SJSA1 (cell line): ENCODE results near the gene FOXI1. TPM values are rescaled to one million over a fixed set of nuclear protein-coding genes. Genes with fewer than 3 reads are reported as not detected.

ENCODE experiments used
- DNase-seq, 2 experiments: peaks; one replicate each; pipeline ENCODE4 v3.0.0-alpha.2; 2015 to 2020; ENCODE audit warnings: low spot score in 2 of 2, low read depth in 1 of 2
- H3K27ac ChIP-seq: fragments of 250-450 bp; sonication (Bioruptor Pico); 2 replicates; pipeline ENCODE4 v1.5.1; 2020; ENCODE audit warnings: mild to moderate bottlenecking, moderate library complexity
- H3K27me3 ChIP-seq: fragments of 250-450 bp; sonication (Bioruptor Pico); replicated peaks from 2 replicates; pipeline ENCODE4 v1.5.1; 2020; ENCODE audit warnings: mild to moderate bottlenecking, moderate library complexity
- H3K36me3 ChIP-seq: fragments of 250-450 bp; sonication (Bioruptor Pico); 2 replicates; pipeline ENCODE4 v1.5.1; 2020; ENCODE audit warnings: mild to moderate bottlenecking
- H3K4me1 ChIP-seq: fragments of 250-450 bp; sonication (Bioruptor Pico); replicated peaks from 2 replicates; pipeline ENCODE4 v1.6.1; 2021; ENCODE audit warnings: mild to moderate bottlenecking
- H3K4me3 ChIP-seq: fragments of 250-450 bp; sonication (Bioruptor Pico); 2 replicates; pipeline ENCODE4 v1.5.1; 2020; ENCODE audit warnings: mild to moderate bottlenecking
- H3K9me3 ChIP-seq: fragments of 250-450 bp; sonication (Bioruptor Pico); replicated peaks from 2 replicates; pipeline ENCODE4 v1.5.1; 2020; ENCODE audit warnings: mild to moderate bottlenecking
- total RNA-seq: library from RNA; depleted of rRNA; stranded (reverse); fragments of >200 nt; shearing (Covaris generic); gene quantifications from 2 replicates; pipeline ENCODE4 v1.2.3, GENCODE V29; 2014

Gene FOXI1
- total RNA-seq, 1 experiment from 2014 or later = not detected

DNA sequence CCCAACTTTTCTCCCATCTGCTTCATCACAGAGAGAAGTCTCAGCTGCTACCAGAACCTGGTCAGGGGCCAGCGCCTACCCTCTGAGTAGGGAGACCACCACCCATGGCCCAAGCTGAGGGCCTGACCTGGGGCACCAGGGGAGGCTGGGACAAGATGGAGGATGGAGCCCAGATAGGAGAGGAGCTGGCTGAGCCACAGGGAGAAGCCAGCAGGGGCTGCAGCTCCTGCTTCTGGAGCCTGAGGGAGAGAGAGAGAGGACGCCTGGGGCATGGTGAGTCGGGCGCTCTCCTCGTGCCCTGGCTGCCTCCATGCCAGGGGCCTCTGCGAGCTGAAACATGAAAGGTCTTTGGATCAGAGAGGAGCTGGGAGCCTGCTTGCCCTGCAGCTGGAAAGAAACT lies 1.4 kb upstream of the FOXI1 start:
- Histone ChIP-seq H3K9me3 (no peaks in the 10 kb centered on the region), H3K27me3 (peaks cover 3% of the 10 kb centered on the region; the same call in 1 of the 2 replicates), H3K4me3 (no peak overlapping the region), H3K36me3 (no peaks in the 10 kb centered on the region), H3K4me1 (no peaks in the 10 kb centered on the region), H3K27ac (no peak overlapping the region)
- no peak for DNase-seq

DNA sequence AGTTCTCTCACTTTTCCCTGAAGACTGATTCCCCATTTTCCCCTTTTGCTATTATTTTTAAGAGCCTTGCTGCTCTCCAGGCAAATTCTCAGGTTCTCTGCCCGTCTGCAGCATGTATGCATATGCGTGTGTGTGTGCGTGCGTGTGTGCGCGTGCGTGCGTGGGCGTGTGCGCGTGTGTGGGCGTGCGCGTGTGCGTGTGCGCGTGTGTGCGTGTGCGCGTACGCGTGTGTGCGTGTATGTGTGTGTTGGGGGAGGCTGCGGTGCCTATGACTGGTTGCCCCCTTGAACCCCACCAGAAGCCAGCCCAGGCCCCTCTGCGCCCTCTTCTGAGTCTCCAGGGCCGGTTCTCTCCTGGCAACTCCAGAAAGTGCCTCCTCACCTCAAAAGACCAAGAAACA lies 987 bp upstream of the FOXI1 start:
- DNase-seq = peak in 1 of 2 experiments; percentile 34
- Histone ChIP-seq H3K27me3 (peaks cover 3% of the 10 kb centered on the region; the same call in 1 of the 2 replicates), H3K27ac (no peak overlapping the region)

DNA sequence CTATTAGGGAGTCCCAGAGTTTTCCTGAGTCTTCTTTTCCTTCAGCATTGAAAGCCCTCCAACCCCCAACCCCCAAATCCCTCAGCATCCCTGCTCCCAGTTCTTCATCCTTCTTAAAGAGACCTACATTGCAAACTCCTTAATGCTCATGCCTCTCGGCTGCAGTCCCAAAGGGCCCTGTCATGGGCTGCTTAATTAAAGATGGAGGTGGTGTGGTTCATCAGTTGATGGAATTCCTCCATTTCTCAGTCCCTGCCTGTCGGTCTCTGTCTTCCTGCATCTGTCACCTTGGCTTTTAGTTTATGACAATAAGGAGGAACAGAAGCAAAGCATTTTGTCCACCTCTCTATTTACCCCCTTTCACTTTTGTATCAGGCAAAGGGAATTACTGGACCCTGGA lies 2.0 kb downstream of the FOXI1 start:
- H3K27ac ChIP-seq = no peak overlapping the region
- H3K4me3 ChIP-seq = no peak overlapping the region
- DNase-seq = no peak
- H3K4me1 ChIP-seq = no peaks in the 10 kb centered on the region
- H3K27me3 ChIP-seq = peaks cover 3% of the 10 kb centered on the region; the same call in 1 of the 2 replicates
- H3K36me3 ChIP-seq = no peaks in the 10 kb centered on the region
- H3K9me3 ChIP-seq = no peaks in the 10 kb centered on the region

More for the DNA sequence above, 987 bp upstream of the FOXI1 start:
- Histone ChIP-seq H3K4me1 (no peaks in the 10 kb centered on the region), H3K36me3 (no peaks in the 10 kb centered on the region), H3K9me3 (no peaks in the 10 kb centered on the region), H3K4me3 (no peak overlapping the region)

DNA sequence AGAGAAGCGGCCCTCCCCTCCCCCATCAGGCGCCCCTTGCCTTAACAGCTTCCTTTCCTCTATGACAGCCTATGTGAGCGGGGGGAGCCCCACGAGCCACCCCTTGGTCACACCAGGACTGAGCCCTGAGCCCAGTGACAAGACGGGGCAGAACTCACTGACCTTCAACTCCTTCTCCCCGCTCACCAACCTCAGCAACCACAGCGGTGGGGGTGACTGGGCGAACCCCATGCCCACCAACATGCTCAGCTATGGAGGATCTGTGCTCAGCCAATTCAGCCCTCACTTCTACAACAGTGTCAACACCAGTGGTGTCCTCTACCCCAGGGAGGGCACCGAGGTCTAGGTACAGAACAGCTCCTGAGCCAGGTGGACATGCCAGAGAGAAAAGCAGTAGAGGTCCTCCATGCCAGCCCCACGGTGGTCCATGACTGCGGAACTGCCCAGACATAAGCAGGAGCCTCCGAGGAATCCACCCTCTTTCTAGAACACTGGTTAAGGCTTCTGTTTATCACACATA lies 2.6 kb downstream of the FOXI1 start:
- Histone ChIP-seq H3K27me3 (peaks cover 3% of the 10 kb centered on the region; the same call in 1 of the 2 replicates), H3K27ac (no peak overlapping the region), H3K9me3 (no peaks in the 10 kb centered on the region), H3K36me3 (no peaks in the 10 kb centered on the region), H3K4me3 (no peak overlapping the region), H3K4me1 (no peaks in the 10 kb centered on the region)
- peak in 1 of 2 experiments; percentile 44 for DNase-seq

DNA sequence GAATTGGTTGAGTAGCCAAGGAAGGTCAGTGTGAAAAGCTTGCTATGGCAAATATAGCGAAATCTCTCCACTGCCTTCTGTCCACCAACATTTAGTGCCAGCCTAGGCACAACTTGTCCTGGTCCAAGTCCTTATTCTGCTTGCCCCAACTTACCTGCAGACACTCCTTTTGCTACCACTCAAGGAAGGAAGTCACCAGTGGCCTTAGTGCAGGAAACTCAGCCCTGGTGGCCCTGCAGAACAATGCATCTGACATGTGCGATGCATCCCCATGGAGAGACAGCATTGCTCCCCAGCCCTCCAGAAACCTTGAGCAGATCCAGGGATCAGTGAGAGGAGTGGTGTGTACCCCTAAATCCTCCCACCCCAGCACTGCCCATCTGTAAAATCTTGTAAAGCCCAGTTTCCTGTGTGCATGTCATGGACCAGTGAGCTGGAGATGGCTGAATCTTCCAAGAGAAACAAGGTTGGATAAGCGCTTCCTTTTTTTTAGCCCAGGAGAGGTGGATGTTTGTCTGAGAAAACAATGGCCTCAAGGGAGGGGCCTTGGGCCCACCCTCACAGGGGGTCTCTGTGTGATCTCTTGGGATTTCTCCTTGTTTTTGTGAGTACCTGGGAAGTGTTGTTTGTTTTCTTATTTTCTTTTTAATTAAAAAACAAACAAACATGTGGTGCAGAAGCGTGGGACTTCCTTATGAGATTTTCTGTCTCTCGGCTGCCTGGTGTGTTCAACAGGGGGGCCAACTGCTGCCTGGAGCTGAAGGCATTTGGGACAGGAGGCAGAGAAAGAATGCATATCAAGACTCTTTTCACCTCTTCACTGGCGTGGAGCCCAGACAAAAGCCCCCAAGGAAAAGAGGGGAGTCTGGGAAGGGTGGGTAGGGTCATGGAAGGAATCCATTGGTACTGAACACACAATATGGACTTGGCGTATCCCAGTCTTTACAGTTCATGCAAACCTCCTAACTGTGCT lies 3.6 kb downstream of the FOXI1 start:
- Histone ChIP-seq H3K4me3 (no peak overlapping the region), H3K36me3 (no peaks in the 10 kb centered on the region), H3K27me3 (peaks cover 3% of the 10 kb centered on the region; the same call in 1 of the 2 replicates), H3K4me1 (no peaks in the 10 kb centered on the region), H3K27ac (no peak overlapping the region), H3K9me3 (no peaks in the 10 kb centered on the region)
- DNase-seq = peak in 1 of 2 experiments; percentile 35

DNA sequence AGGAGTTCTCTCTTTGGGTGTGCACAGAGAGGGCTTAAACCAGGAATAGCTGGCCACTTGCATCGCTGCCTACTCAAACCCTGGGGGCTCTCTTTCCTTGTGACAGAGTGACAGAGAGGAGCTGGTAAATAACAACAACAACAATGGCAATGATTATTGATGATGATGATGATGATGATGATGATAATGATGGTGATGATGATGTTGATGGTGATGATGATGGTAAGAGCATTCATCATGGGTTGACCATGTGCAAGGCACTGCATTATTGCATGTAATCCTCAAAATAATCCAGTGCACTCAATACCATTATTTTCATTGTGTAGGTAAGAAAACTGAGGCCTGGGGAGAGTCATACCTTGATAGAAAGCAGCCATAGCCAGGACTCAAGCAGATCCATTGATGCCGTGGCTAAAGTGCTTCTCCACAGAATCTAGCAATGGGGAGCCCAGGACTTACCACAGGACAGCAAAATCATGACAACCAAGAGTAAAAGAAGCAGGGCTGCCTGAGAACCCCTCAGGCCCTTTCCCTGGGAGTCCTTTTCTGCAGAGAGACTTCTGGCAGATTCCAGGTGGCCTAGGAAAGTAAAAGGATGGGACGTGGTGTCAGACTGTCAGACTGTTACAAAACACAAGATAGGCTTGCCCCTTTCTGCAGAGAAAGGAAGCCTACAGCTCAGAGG lies 4.8 kb downstream of the FOXI1 start:
- Histone ChIP-seq H3K27ac (no peak overlapping the region), H3K9me3 (0 out of 2 replicates have a peak, but pooled peaks cover 2% of the 10 kb centered on the region), H3K4me1 (no peaks in the 10 kb centered on the region), H3K4me3 (no peak overlapping the region), H3K36me3 (no peaks in the 10 kb centered on the region), H3K27me3 (peaks cover 7% of the 10 kb centered on the region; the same call in 1 of the 2 replicates)
- DNase-seq = peak in 1 of 2 experiments; percentile 18

DNA sequence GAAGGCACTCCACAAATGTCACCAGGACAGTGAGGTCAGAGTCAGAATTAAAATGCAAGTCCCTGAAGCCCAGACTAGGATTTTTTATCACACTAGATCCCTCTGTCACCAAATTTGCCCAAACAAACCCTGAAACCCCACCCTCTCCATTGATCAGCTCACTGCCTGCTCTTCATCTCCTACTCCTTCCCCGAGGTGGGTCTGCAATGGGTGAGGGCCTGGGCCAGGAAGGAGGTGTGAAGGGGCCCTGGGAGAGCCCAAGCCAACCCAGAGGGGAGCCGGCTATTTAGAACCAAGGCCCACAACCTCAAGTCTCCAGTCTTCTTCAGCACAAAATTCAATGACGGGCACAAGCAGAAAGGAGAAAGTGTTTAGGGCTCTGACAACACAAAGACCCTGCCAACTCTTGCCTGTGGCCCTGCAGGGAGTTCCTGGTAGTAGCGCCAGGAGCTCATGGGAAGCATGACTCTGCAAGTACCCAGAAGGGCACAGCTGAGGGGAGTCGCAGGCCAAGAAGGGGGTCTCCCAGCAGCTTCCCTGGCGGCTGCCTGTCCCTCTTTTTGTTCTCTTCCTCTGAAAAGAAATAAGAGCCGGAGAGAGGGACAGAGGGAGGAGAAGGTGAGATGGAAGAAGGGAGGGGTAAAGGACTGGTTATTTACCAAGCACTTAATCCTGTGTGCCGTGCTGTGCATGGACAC lies 5.5 kb downstream of the FOXI1 start:
- Histone ChIP-seq H3K4me3 (no peak overlapping the region), H3K27me3 (peaks cover 8% of the 10 kb centered on the region; the same call in 1 of the 2 replicates), H3K27ac (no peak overlapping the region), H3K36me3 (no peaks in the 10 kb centered on the region), H3K9me3 (0 out of 2 replicates have a peak, but pooled peaks cover 2% of the 10 kb centered on the region), H3K4me1 (no peaks in the 10 kb centered on the region)
- peak in 1 of 2 experiments; percentile 37 for DNase-seq

DNA sequence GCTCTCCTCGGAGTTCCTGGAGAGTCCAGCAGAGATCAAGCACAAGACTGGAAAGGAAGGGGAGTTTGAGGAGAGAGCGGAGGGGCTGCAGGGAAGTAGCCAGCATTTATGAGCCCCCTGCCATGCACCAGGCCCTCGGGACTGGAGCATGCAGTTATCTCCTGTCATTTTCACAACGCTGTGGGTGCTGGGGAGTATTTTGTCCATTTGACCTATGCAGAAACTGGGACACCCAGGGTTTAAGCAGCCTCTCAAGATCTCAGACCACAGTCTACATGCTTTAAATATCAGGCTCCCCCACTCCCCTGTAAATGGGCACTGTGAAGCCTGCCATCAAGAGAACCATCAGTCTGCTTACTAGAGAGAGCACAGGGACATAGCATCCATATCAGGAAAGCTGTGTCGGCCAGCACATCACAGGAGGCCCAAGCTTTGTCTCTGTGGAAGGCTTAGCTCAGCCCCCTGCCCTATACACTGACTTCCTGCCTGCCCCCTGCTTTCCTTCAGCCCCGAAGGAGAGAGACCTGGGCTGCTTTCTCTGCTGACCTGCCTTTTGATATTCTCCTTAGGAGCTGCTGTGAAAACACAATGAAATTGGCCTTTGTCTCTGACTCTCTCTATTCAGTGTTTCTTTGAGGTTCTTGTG lies 7.3 kb downstream of the FOXI1 start:
- H3K27ac ChIP-seq = no peak overlapping the region
- peaks cover 8% of the 10 kb centered on the region; the same call in 1 of the 2 replicates for H3K27me3 ChIP-seq
- peak in 1 of 2 experiments; percentile 31 for DNase-seq
- no peak overlapping the region for H3K4me3 ChIP-seq
- no peaks in the 10 kb centered on the region for H3K36me3 ChIP-seq
- 0 out of 2 replicates have a peak, but pooled peaks cover 2% of the 10 kb centered on the region for H3K9me3 ChIP-seq
- no peaks in the 10 kb centered on the region for H3K4me1 ChIP-seq

DNA sequence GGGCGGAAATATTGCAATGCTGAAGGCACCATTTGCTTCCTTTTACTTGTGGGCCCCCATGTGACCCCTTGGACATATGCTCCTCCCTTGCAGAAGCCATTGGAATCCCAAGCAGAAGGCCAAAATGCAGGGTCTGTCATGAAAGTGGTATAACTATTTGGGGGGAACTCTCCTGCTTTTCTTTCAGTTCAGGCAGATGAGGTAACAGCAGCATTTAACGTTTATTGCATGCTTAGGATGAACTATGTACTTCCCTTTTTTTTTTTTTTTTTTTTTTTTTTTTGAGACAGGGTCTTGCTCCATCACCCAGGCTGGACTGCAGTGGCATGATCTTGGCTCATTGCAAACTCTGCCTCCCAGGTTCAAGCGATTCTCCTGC lies 7.8 kb downstream of the FOXI1 start:
- DNase-seq = peak in 1 of 2 experiments; percentile 8
- Histone ChIP-seq H3K36me3 (no peaks in the 10 kb centered on the region), H3K27ac (no peak overlapping the region), H3K4me3 (no peak overlapping the region), H3K9me3 (0 out of 2 replicates have a peak, but pooled peaks cover 2% of the 10 kb centered on the region), H3K27me3 (peaks cover 8% of the 10 kb centered on the region; the same call in 1 of the 2 replicates), H3K4me1 (no peaks in the 10 kb centered on the region)

DNA sequence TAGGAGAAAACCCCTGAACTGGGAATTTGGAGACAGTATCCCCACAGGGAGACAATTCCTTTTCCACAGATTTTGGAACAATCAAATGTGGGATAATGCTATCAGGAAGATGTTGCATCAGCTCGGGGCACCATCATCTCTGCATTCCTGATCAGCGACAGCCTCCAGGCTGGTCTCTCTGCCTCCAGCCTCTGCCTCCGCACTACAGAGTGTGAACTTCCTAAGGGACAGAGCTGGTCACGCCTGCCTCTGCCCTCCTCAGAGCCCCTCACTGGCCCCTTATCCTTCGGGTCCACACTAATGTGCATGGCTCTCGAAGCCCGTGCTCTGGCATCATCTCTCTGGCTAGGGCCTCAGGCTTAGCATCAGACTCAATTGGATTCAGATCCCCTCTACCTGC lies 8.6 kb downstream of the FOXI1 start:
- Histone ChIP-seq H3K36me3 (no peaks in the 10 kb centered on the region), H3K27me3 (peaks cover 5% of the 10 kb centered on the region; the same call in 1 of the 2 replicates)

DNA sequence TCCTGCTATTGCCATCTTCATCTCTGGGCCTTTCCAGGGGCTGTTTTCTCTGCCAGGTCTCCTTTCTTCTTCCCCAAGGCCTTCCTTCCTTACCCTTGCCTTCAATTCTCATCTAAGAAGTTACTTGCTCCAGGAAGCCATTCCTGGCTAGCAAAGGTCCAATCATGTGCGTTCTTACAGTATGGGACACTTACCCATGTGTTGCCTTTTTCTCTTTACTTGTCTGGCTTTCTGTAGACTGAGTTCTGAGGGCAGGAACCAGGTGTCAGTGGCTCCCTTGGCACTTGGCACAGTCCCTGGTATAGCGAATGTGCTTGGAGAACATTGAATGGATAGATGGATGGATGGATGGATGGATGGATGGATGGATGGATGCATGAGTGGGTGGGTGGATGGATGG lies 10.2 kb downstream of the FOXI1 start:
- 0 out of 2 replicates have a peak, but pooled peaks cover 2% of the 10 kb centered on the region for H3K9me3 ChIP-seq
- no peaks in the 10 kb centered on the region for H3K36me3 ChIP-seq
- peaks cover 11% of the 10 kb centered on the region for H3K27me3 ChIP-seq
- H3K4me1 ChIP-seq = no peaks in the 10 kb centered on the region
- peak in 1 of 2 experiments; percentile 15 for DNase-seq
- no peak overlapping the region for H3K27ac ChIP-seq
- H3K4me3 ChIP-seq = no peak overlapping the region

More for the DNA sequence above, 8.6 kb downstream of the FOXI1 start:
- DNase-seq = peak in 1 of 2 experiments; percentile 30
- Histone ChIP-seq H3K4me1 (no peaks in the 10 kb centered on the region), H3K27ac (no peak overlapping the region), H3K4me3 (no peak overlapping the region), H3K9me3 (0 out of 2 replicates have a peak, but pooled peaks cover 2% of the 10 kb centered on the region)

DNA sequence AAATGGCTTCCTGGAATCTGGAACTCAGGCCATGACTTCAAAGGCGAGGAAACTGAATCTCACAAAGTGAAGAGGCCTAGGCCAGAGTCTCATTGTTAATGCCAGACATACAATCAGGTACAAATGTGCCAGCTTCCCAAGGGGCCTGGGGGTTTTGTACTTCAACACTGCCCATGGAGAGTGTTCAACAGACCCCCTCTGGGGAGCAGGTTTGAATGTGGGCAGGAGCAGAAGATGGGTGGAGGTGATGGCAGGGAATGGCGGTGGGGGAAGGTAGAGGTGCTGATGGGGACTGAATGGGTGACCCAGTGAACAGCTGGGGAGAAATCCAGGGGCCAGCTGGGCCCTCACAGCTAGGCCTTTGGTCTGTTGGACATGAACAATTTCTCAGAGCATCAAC lies 12.0 kb downstream of the FOXI1 start:
- Histone ChIP-seq H3K4me3 (no peak overlapping the region), H3K36me3 (no peaks in the 10 kb centered on the region), H3K27me3 (peaks cover 18% of the 10 kb centered on the region), H3K4me1 (no peaks in the 10 kb centered on the region), H3K9me3 (0 out of 2 replicates have a peak, but pooled peaks cover 2% of the 10 kb centered on the region), H3K27ac (no peak overlapping the region)
- peak in 1 of 2 experiments; percentile 40 for DNase-seq
